Neural progenitor cell (in vitro differentiated cells): ENCODE results near the gene BMPR1B. TPM values are rescaled to one million over a fixed set of nuclear protein-coding genes. Genes with fewer than 3 reads are reported as not detected.

Experiments used
- DNase-seq: peaks from one replicate; pipeline ENCODE4 v3.0.0-alpha.2; 2016; ENCODE audit warnings: low spot score
- H2AFZ ChIP-seq: fragments of 200-600 bp; sonication (generic); replicated peaks from 2 replicates; pipeline ENCODE4 v1.6.1; 2016; ENCODE audit warnings: antibody characterized with exemption
- H3F3A ChIP-seq: fragments of 200-600 bp; sonication (generic); 2 replicates; pipeline ENCODE4 v1.6.1; 2016; ENCODE audit warnings: antibody characterized with exemption, low read depth
- H3K27ac ChIP-seq: fragments of 200-600 bp; sonication (generic); 2 replicates; pipeline ENCODE4 v1.5.1; 2016; ENCODE audit warnings: mild to moderate bottlenecking
- H3K27me3 ChIP-seq: fragments of 200-600 bp; sonication (generic); 2 replicates; pipeline ENCODE4 v1.6.1; 2016; ENCODE audit warnings: mild to moderate bottlenecking, moderate library complexity
- H3K36me3 ChIP-seq: fragments of 200-600 bp; sonication (generic); 2 replicates; pipeline ENCODE4 v1.5.1; 2016
- H3K4me1 ChIP-seq: fragments of 200-600 bp; sonication (generic); 2 replicates; pipeline ENCODE4 v1.6.1; 2016; ENCODE audit warnings: mixed run types
- H3K4me2 ChIP-seq: fragments of 200-600 bp; sonication (generic); 2 replicates; pipeline ENCODE4 v1.6.1; 2016
- H3K4me3 ChIP-seq: fragments of 200-600 bp; sonication (generic); 2 replicates; pipeline ENCODE4 v1.5.1; 2016
- H3K79me2 ChIP-seq: fragments of 200-600 bp; sonication (generic); 2 replicates; pipeline ENCODE4 v1.6.1; 2016; ENCODE audit warnings: low read depth
- H3K9ac ChIP-seq: fragments of 200-600 bp; sonication (generic); 2 replicates; pipeline ENCODE4 v1.6.1; 2016
- H3K9me3 ChIP-seq: fragments of 200-600 bp; sonication (generic); 2 replicates; pipeline ENCODE4 v1.5.1; 2016; ENCODE audit warnings: low read depth
- H4K20me1 ChIP-seq: fragments of 200-600 bp; sonication (generic); 2 replicates; pipeline ENCODE4 v1.6.1; 2016; ENCODE audit warnings: low read depth
- H3K27ac Mint-ChIP-seq: 3 replicates; pipeline ENCODE4 v1.8.0; 2021; ENCODE audit warnings: mixed read lengths
- H3K27me3 Mint-ChIP-seq: 2 replicates; pipeline ENCODE4 v1.8.0; 2022; ENCODE audit warnings: low read depth, mild to moderate bottlenecking, inconsistent platforms, moderate library complexity, mixed read lengths; ENCODE audit not compliant: insufficient read depth
- H3K36me3 Mint-ChIP-seq: 3 replicates; pipeline ENCODE4 v1.8.0; 2021; ENCODE audit warnings: mixed read lengths
- H3K4me1 Mint-ChIP-seq: 3 replicates; pipeline ENCODE4 v1.8.0; 2021; ENCODE audit warnings: mixed read lengths
- H3K4me3 Mint-ChIP-seq: 3 replicates; pipeline ENCODE4 v1.8.0; 2021; ENCODE audit warnings: mild to moderate bottlenecking, moderate library complexity, mixed read lengths
- H3K9me3 Mint-ChIP-seq: 3 replicates; pipeline ENCODE4 v1.8.0; 2020; ENCODE audit warnings: mixed read lengths
- CTCF ChIP-seq: fragments of 200-600 bp; sonication (generic); IDR thresholded peaks from 2 replicates; pipeline ENCODE4 v1.5.1; 2017; ENCODE audit warnings: antibody characterized with exemption, mild to moderate bottlenecking
- EZH2 ChIP-seq: fragments of 200-600 bp; sonication (generic); IDR thresholded peaks from 2 replicates; pipeline ENCODE4 v1.6.1; 2017; ENCODE audit warnings: antibody characterized with exemption, mild to moderate bottlenecking, moderate library complexity
- EZH2phosphoT487 ChIP-seq: fragments of 200-600 bp; sonication (generic); IDR thresholded peaks from 2 replicates; pipeline ENCODE4 v1.6.1; 2017; ENCODE audit warnings: antibody characterized with exemption
- total RNA-seq: library from RNA; depleted of rRNA; stranded (reverse); fragments of >200 nt; gene quantifications from 2 replicates; pipeline ENCODE4 v1.2.3, GENCODE V29; 2015; ENCODE audit warnings: low replicate concordance

Gene BMPR1B
- total RNA-seq, 1 donor from 2014 or later: 2.7 TPM

GRCh38 chr4:94852616-94853015 lies 94.9 kb downstream of the BMPR1B start:
- peaks cover 9% of the 10 kb centered on the region for H3K4me1 Mint-ChIP-seq
- H3K4me3 Mint-ChIP-seq: no peak overlapping the region
- no peak overlapping the region for H3K27ac Mint-ChIP-seq
- DNase-seq: no peak
- no peaks in the 10 kb centered on the region for H3K9me3 Mint-ChIP-seq
- Histone ChIP-seq H3K36me3 (no peaks in the 10 kb centered on the region), H3K27ac (no peak overlapping the region), H3K9me3 (no peaks in the 10 kb centered on the region), H3K4me2 (no peak overlapping the region), H3K79me2 (no peaks in the 10 kb centered on the region), H3K4me3 (no peak overlapping the region), H3K9ac (no peak overlapping the region), H3K27me3 (no peaks in the 10 kb centered on the region), H4K20me1 (no peaks in the 10 kb centered on the region), H3K4me1 (peaks cover 12% of the 10 kb centered on the region), H3F3A (no peaks in the 10 kb centered on the region), H2AFZ (no peak overlapping the region)
- peaks cover 2% of the 10 kb centered on the region for H3K27me3 Mint-ChIP-seq
- TF ChIP-seq CTCF (no peak), EZH2phosphoT487 (no peak), EZH2 (no peak)
- H3K36me3 Mint-ChIP-seq: no peaks in the 10 kb centered on the region

DNA sequence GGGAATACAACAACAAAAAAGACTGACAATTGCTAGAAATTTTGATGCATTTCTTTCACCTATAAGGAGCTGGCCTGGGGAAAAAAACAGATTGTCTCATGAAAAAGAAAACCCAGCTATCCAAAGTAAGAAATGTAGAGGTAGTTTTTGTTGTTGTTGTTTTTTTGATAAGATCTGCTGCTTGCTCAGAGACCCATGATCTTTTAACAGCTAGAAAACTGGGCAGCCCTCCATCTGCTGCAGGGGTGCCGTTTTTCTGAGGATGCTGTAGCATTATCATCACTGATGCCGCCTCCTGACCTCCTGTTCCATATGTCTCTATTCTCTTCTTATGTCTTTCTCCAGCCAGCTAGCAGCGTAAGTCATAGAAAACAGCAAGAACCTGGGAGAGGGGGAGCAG lies 98.3 kb downstream of the BMPR1B start:
- TF ChIP-seq EZH2 (no peak), CTCF (no peak)
- Mint-ChIP-seq H3K9me3 (no peaks in the 10 kb centered on the region), H3K4me1 (peaks cover 5% of the 10 kb centered on the region), H3K36me3 (no peaks in the 10 kb centered on the region), H3K4me3 (no peak overlapping the region), H3K27ac (no peak overlapping the region), H3K27me3 (peaks cover 2% of the 10 kb centered on the region)
- H3K79me2 ChIP-seq: no peaks in the 10 kb centered on the region
- no peaks in the 10 kb centered on the region for H3F3A ChIP-seq
- H3K4me2 ChIP-seq: no peak overlapping the region
- H2AFZ ChIP-seq: peak overlapping the region; percentile 71
- H3K9me3 ChIP-seq: no peaks in the 10 kb centered on the region
- H3K27ac ChIP-seq: no peak overlapping the region
- H4K20me1 ChIP-seq: no peaks in the 10 kb centered on the region
- no peaks in the 10 kb centered on the region for H3K36me3 ChIP-seq
- no peaks in the 10 kb centered on the region for H3K27me3 ChIP-seq
- no peak for DNase-seq
- H3K9ac ChIP-seq: no peak overlapping the region
- no peaks in the 10 kb centered on the region for H3K4me1 ChIP-seq
- H3K4me3 ChIP-seq: no peak overlapping the region

- TF ChIP-seq EZH2phosphoT487: no peak
- no peak for TF ChIP-seq EZH2
- TF ChIP-seq CTCF: no peak
- Mint-ChIP-seq H3K36me3 (no peaks in the 10 kb centered on the region), H3K4me3 (no peak overlapping the region), H3K27ac (no peak overlapping the region), H3K9me3 (no peaks in the 10 kb centered on the region), H3K27me3 (peaks cover 2% of the 10 kb centered on the region), H3K4me1 (peaks cover 7% of the 10 kb centered on the region)
- no peak for DNase-seq
- H3K9me3 ChIP-seq: no peaks in the 10 kb centered on the region
- no peaks in the 10 kb centered on the region for H3F3A ChIP-seq
- H2AFZ ChIP-seq: no peak overlapping the region
- H3K4me2 ChIP-seq: no peak overlapping the region
- no peaks in the 10 kb centered on the region for H3K79me2 ChIP-seq
- no peaks in the 10 kb centered on the region for H3K27me3 ChIP-seq
- H3K9ac ChIP-seq: no peak overlapping the region
- no peaks in the 10 kb centered on the region for H3K36me3 ChIP-seq
- H3K27ac ChIP-seq: no peak overlapping the region
- no peak overlapping the region for H3K4me3 ChIP-seq
- H3K4me1 ChIP-seq: no peaks in the 10 kb centered on the region
- H4K20me1 ChIP-seq: no peaks in the 10 kb centered on the region
Measured at GRCh38 chr4:94870146-94870545, 112.4 kb downstream of the BMPR1B start.
